Suprapubic skin (tissue), 3 donors: ENCODE measurements around the gene RANBP1.
"Not testable (repeated sequence)": the region's sequence is repeated elsewhere in the genome, so short reads cannot be mapped to it uniquely, and the experiment has no call there.

Source experiments
- EP300 ChIP-seq: sonication (generic); formaldehyde crosslinking; IDR thresholded peaks from one replicate; pipeline ENCODE4 v1.6.1; 2017; ENCODE audit warnings: antibody characterized with exemption
- TF ChIP-seq, protein P1 (sequence below), 2 donors: fragments of 200-600 bp in 1 of 2; fragments of 450-650 bp in 1 of 2; sonication (generic) in 1 of 2; IDR thresholded peaks; one replicate each; pipeline ENCODE4 v1.5.1; 2016 to 2019; ENCODE audit warnings: antibody characterized with exemption in 2 of 2, mild to moderate bottlenecking in 1 of 2, moderate library complexity in 1 of 2

DNA sequence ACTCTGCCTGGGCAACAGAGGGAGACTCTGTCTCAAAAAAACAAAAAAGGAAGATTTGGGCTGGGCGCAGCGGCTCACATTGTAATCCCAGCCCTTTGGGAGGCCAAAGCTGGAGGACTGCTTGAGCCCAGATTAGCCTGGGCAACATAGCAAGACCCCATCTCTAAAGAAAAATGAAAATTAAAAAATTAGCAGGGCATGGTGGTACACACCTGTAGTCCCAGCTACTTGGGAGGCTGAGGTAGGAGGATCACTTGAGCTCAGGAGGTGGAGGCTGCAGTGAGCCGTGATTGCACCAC, 48.6 kb upstream of the RANBP1 start:
- TF ChIP-seq, protein P1, sequence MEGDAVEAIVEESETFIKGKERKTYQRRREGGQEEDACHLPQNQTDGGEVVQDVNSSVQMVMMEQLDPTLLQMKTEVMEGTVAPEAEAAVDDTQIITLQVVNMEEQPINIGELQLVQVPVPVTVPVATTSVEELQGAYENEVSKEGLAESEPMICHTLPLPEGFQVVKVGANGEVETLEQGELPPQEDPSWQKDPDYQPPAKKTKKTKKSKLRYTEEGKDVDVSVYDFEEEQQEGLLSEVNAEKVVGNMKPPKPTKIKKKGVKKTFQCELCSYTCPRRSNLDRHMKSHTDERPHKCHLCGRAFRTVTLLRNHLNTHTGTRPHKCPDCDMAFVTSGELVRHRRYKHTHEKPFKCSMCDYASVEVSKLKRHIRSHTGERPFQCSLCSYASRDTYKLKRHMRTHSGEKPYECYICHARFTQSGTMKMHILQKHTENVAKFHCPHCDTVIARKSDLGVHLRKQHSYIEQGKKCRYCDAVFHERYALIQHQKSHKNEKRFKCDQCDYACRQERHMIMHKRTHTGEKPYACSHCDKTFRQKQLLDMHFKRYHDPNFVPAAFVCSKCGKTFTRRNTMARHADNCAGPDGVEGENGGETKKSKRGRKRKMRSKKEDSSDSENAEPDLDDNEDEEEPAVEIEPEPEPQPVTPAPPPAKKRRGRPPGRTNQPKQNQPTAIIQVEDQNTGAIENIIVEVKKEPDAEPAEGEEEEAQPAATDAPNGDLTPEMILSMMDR (IDR thresholded peaks at IDR 0.05) = not testable (repeated sequence)
- TF ChIP-seq EP300 = not testable (repeated sequence)
